LNCaP clone FGC (cell line): ENCODE results near the gene TAMALIN.

Source experiments
- DNase-seq: peaks from one replicate; pipeline ENCODE4 v3.0.0-alpha.2; 2011; ENCODE audit warnings: low read depth
- H3K4me3 ChIP-seq: 2 replicates; pipeline ENCODE4 v1.5.1; 2011; ENCODE audit warnings: mild to moderate bottlenecking, low read depth, low read length, control low read depth
- TF ChIP-seq, protein P1 (sequence below): IDR thresholded peaks from 2 replicates; pipeline ENCODE4 v1.5.1; 2012; ENCODE audit warnings: mild to moderate bottlenecking; ENCODE audit not compliant: control insufficient read depth, insufficient read depth; ENCODE audit errors: extremely low read depth

TAMALIN gene

DNA sequence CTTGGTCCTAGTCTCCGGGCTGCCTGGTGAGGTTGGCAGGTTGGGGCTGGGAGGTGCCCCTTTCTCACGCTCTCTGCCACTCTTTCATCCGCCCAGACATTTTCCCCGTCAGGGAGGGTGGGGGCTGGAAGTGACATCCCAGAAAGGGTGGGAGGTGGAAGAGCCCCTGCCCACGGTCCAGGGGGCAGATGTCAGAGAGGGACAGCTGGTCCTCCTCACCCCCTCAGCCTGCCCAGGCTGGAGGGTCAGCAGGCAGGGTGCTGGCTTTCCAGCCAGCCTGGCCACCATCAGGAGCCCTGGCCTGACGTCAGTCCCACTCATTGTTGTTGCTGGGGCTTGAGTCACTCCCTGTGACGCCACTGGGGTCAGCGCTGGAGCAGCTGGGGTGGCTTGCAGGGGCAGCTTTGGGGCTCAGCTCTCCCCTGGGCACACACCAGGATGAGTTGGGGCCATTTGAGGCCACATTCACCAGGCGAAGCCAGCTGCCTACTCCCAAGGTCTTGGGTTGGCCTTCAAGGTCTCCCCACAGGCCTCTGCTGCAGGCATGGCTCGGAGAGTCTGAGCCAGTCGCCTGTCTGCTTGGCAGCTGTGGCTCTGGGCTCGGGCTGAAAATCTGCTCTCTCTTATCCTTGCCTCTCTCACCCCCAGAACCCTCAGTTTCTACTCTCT lies 57.4 kb downstream of the TAMALIN start:
- DNase-seq: no peak
- no peak overlapping the region for H3K4me3 ChIP-seq
- TF ChIP-seq, protein P1, sequence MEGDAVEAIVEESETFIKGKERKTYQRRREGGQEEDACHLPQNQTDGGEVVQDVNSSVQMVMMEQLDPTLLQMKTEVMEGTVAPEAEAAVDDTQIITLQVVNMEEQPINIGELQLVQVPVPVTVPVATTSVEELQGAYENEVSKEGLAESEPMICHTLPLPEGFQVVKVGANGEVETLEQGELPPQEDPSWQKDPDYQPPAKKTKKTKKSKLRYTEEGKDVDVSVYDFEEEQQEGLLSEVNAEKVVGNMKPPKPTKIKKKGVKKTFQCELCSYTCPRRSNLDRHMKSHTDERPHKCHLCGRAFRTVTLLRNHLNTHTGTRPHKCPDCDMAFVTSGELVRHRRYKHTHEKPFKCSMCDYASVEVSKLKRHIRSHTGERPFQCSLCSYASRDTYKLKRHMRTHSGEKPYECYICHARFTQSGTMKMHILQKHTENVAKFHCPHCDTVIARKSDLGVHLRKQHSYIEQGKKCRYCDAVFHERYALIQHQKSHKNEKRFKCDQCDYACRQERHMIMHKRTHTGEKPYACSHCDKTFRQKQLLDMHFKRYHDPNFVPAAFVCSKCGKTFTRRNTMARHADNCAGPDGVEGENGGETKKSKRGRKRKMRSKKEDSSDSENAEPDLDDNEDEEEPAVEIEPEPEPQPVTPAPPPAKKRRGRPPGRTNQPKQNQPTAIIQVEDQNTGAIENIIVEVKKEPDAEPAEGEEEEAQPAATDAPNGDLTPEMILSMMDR: no peak
